Activated CD4-positive, alpha-beta T cell treated with anti-CD3 and anti-CD28 coated beads for 1 hour (primary cell): ENCODE measurements around the gene DENND6A.
"Not testable (repeated sequence)": the region's sequence is repeated elsewhere in the genome, so short reads cannot be mapped to it uniquely, and the experiment has no call there.

Source experiments
- DNase-seq: peaks from one replicate; pipeline ENCODE4 v3.0.0-alpha.2; 2020

Gene DENND6A

DNA sequence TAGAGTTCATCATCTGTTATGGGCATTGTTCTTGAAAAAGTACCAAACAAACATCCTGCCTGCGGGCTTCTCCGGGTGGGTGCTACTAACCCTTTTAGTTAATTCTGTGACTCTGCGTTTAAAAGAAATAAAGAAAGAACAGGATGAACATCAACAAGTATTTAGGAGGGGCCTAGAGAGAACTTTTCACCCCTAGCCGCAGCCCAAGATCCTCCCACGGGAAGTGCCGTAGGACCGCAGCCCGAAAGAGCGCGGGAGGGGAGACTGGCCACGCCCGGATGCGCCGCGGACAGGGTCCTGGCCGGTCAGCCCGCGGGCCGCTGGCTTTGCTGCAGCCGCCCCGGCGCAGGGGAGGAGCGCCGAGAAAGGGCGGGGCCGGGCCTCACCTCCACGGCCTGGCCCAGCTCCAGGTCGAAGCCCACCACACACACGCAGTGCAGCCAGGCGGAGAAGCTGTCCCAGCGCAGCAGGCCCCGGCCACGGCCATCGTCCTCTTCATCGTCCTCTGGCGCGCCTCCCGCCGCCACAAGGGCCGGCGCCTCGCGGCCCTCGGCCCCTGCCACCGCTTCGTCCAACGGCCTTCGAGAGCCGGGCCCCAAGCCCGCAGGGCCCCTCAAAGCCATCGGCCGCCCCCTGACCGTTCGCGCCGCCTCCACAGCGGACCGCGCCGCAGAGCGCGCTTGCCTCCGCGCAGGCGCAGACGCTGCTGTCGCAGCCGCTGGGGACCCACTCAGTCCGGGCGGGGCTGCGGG lies at the start of gene DENND6A:
DENND6A (minus strand) TSS at position 682 of the 752 bp plus-strand sequence; CDS start at position 623, 59 bp downstream.
- peak; percentile 94 for DNase-seq

DNA sequence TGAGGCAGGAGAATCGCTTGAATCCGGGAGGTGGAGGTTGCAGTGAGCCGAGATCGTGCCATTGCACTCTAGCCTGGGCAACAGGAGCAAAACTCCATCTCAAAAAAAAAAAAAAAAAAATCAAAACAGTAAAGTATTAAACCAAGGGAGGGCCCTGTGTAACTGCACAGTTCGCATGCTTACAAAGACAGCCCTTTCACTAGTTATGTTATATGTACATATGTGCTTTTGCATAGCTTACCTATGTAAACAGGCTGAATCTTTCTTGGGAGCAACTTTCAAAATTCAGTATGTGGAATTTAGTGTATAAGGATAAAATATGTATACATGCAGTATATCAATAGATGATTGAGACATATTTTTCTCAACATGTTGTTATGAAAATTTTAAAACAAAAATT lies 47.1 kb upstream of the DENND6A start:
- no peak for DNase-seq

DNA sequence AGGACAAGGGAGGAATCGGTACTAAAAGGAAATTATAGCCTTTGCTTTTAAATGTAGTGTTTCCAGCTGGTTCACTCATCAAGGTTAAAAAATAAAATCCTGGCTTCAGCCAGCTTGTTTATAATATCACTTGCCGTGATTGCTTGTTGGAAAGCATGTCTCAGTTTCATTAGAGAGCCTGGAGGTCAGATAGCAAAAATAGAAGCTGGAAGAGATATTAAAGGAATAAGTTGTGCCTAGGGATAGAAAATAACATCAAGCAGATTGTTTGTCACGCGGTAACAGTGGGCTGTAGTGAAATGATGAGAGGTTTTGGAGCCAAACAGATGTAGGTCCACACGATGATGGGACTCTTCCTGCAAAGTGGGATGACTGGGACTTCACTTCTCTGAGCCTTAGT lies 45.5 kb upstream of the DENND6A start:
- no peak for DNase-seq

DNA sequence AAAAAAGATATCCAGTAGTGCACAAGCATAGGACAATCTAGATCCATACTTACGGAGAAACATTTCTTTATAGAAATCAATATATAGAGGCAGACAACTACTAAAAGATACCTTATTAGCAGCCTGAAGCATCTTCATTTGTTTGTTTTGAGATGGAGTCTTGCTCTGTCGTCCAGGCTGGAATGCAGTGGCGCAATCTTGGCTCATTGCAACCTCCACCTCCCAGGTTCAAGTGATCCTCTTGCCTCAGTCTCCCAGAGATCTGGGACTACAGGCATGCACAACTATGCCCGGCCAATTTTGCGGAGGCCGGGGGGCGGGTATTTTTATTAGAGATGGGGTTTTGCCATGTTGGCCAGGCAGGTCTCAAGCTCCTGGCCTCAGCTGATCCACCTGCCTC lies 45.0 kb upstream of the DENND6A start:
- no peak for DNase-seq

DNA sequence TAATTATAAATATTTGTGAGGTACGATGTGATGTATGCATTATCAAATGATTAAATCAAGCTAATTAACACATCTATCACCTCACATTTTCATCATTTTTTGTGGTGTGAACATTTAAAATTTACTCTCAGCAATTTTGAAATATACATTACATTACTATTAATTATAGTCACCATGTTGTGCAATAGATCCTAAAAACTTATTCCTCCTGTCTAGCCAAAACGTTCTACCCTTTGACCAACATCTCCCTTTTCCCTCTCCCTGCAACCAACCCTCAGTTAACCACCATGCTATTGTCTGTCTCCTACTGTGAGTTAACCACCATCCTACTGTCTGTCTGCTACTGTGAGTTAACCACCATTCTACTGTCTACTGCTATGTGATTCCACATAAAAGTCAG lies 42.5 kb upstream of the DENND6A start:
- DNase-seq: no peak

- no peak for DNase-seq
These were observed 40.9 kb upstream of the DENND6A start for GRCh38 chr3:57733790-57734189.

DNA sequence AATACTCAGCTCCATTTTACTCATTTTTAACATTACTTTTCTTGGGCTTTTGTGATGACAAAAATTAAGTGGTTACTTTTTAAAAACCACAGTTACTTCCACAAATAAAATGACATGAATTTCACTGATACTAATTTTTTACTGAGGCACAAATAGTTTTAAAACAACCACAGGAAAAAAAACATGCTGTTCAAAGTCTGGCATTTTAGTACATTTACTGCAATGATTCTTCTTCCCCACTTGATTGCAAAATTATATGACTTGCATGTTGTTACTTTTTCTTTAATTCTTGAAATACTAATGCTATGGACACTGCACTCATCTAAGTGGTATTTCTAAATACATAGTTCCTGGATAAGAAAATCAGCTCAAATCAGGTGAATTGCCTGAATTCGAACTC lies 38.4 kb upstream of the DENND6A start:
- DNase-seq: no peak

GRCh38 chr3:57730682-57731081 lies 37.8 kb upstream of the DENND6A start:
- DNase-seq: no peak

GRCh38 chr3:57729334-57730045 lies 36.6 kb upstream of the DENND6A start:
- DNase-seq: no peak

- no peak for DNase-seq
These were observed 34.2 kb upstream of the DENND6A start for GRCh38 chr3:57727106-57727505.

GRCh38 chr3:57726397-57726796 lies 33.5 kb upstream of the DENND6A start:
- DNase-seq: no peak

GRCh38 chr3:57718118-57718517 lies 25.2 kb upstream of the DENND6A start:
- DNase-seq: no peak

GRCh38 chr3:57717205-57717868 lies 24.5 kb upstream of the DENND6A start:
- DNase-seq: no peak

- no peak for DNase-seq
These were observed 22.8 kb upstream of the DENND6A start for GRCh38 chr3:57715686-57716085.

GRCh38 chr3:57709559-57709958 lies 16.7 kb upstream of the DENND6A start:
- no peak for DNase-seq

DNA sequence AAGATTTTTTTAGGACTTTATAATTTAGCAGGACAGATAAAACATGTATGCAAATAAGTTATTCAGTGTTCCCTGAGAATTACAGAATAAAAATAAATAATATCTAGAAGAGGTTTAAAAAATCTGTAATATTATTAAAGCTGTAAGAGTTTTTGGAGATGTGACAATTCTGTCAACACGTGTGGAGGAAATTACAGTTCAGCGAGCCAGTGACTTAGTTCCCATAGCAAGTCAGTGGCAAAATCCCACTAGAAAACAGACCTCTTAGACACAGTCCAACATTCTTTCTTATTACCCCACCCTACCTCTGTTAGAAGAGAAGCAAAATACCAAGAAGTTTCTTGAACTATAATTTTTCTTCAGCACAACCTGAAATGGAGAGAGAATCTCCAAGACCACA lies 16.2 kb upstream of the DENND6A start:
- DNase-seq: no peak

DNA sequence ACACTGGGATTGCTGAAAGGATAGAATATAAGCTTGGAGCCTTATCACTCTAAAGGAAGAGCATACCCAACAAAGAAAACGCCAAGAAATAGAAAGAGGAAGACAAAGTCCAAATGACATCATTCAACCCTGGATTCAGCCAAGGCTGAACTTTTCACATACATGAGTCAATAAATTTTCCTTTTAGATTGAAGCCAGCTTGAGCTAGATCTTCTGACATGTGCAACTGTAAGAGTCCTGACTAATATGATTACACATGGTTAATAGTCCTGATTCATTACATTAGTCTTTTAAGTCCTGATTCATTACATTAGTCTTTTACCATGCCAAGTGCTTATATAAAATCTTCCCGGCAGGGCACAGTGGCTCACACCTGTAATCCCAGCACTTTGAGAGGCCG lies 13.6 kb upstream of the DENND6A start:
- DNase-seq: no peak

- not testable (repeated sequence) for DNase-seq
These were observed 12.5 kb upstream of the DENND6A start for GRCh38 chr3:57705351-57705750.

DNA sequence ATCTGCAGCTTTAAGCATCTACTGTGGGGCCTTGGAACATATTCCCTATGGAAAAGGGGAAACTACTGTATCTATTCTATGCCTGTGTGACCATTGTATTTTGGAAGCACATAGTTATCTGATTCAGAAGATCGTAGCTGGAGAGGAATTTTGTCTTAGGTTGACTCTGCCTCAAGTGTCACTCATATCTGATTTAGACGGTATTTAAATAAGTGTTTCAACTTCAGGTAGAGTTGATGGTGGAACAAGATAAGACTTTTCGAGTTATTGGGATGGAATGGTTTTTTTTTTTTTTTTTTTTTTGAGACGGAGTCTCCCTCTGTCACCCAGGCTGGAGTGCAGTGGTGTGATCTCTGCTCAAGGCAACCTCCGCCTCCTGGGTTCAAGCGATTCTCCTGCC lies 8.9 kb upstream of the DENND6A start:
- no peak for DNase-seq

DNA sequence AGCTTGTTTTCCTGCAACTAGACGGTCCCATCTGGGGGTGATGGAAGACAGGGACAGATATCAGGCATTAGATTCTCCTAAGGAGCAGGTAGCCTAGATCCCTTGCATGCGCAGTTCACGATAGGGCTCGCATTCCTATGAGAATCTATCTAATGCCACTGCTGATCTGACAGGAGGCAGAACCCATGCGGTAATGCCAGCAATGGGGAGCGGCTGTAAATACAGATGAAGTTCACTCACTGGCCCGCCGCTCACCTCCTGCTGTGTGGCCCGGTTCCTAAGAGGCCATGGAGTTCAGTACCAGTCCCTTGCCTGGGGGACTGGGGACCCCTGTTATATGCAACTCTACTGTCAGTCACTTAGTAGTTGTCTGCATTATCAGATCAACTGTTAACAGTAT lies 7.9 kb upstream of the DENND6A start:
- DNase-seq: no peak

- no peak for DNase-seq
These were observed 6.7 kb upstream of the DENND6A start for GRCh38 chr3:57699591-57699990.

DNA sequence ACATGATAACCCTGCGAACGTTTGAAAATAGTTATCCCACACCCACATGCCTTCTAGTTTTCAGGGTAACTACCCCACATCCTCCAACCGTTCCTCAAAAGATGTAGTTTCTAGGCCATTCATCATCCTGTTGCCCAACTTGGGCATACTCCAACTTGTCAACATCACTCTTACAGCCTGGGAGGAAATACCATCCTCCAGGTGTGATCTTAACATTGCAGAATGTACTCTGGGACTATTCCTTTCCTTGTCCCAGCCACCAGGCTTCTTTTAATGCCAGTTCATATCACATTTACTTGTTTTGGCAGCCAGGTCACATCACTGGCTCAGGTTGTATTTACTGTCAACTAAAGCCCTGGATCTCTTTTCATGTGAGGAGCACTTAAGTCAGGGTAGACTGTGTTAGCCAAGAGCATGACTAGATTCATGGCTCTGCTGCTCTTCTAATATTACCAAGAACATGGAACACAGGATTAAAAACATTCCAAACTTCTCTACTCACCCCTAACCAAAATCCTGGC lies 4.0 kb upstream of the DENND6A start:
- no peak for DNase-seq

- no peak for DNase-seq
These were observed 1.3 kb upstream of the DENND6A start for GRCh38 chr3:57694146-57694545.

DNA sequence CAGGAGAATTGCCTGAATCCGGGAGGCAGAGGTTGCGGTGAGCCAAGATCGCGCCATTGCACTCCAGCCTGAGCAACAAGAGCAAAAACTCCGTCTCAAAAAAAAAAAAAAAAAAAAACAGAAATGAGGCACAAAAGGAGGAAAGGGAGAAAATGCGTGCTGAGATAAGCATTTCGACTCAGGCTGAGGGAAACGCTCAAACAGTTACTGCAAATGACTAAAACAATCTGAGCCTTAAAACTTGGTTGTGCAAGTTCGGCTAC lies 813 bp downstream of the DENND6A start:
- not testable (repeated sequence) for DNase-seq
